ENCODE measurements around the gene ZC3H10.
"Not testable (repeated sequence)": the region's sequence is repeated elsewhere in the genome, so short reads cannot be mapped to it uniquely, and the experiment has no call there.

Gene ZC3H10

GRCh38 chr12:56103066-56103711 lies 14.9 kb upstream of the ZC3H10 start:
- DNase-seq, result no peak

GRCh38 chr12:56103823-56104108 lies 14.3 kb upstream of the ZC3H10 start:
- no peak for DNase-seq

GRCh38 chr12:56104109-56104814 lies 13.8 kb upstream of the ZC3H10 start, which contains the start of gene PA2G4:
TSS of gene PA2G4 (plus strand) at chr12:56104559. CDS start at chr12:56104738, 179 bp downstream.
- peak; percentile 97 for DNase-seq

- peak; percentile 39 for DNase-seq
These were observed 13.1 kb upstream of the ZC3H10 start for GRCh38 chr12:56104815-56105608.

GRCh38 chr12:56105609-56105902 lies 12.5 kb upstream of the ZC3H10 start:
- no peak for DNase-seq

GRCh38 chr12:56107242-56107641 lies 10.8 kb upstream of the ZC3H10 start:
- DNase-seq, result no peak

- DNase-seq, result no peak
These were observed 7.5 kb upstream of the ZC3H10 start for GRCh38 chr12:56110571-56110970.

GRCh38 chr12:56114084-56114483 lies 4.0 kb upstream of the ZC3H10 start:
- no peak for DNase-seq

GRCh38 chr12:56115329-56115728 lies 2.7 kb upstream of the ZC3H10 start:
- DNase-seq, result no peak

- peak; percentile 91 for DNase-seq
These were observed 1.6 kb upstream of the ZC3H10 start, which contains the start of gene RPL41 for GRCh38 chr12:56116267-56117081. TSS of gene RPL41 (plus strand) at chr12:56116633.

GRCh38 chr12:56117082-56117706 lies 872 bp upstream of the ZC3H10 start:
- not testable (repeated sequence) for DNase-seq

GRCh38 chr12:56118688-56119357 lies 757 bp downstream of the ZC3H10 start:
- DNase-seq, result no peak

- DNase-seq, result peak; percentile 57
These were observed 1.3 kb downstream of the ZC3H10 start for GRCh38 chr12:56119361-56119796.

- DNase-seq, result no peak
These were observed 2.2 kb downstream of the ZC3H10 start for GRCh38 chr12:56120158-56120846.

GRCh38 chr12:56121204-56121870 lies 3.3 kb downstream of the ZC3H10 start:
- no peak for DNase-seq

- no peak for DNase-seq
These were observed 4.6 kb downstream of the ZC3H10 start for GRCh38 chr12:56122637-56123036.

GRCh38 chr12:56124133-56124532 lies 6.1 kb downstream of the ZC3H10 start:
- no peak for DNase-seq

- no peak for DNase-seq
These were observed 8.7 kb downstream of the ZC3H10 start for GRCh38 chr12:56126732-56127239.

GRCh38 chr12:56127485-56127887 lies 9.4 kb downstream of the ZC3H10 start:
- DNase-seq, result no peak

GRCh38 chr12:56127888-56128669 lies 10.0 kb downstream of the ZC3H10 start, which contains the start of gene ESYT1:
TSS of gene ESYT1 (plus strand) at chr12:56128267. CDS start at chr12:56128320, 53 bp downstream.
- DNase-seq, result peak; percentile 96
